ENCODE measurements around the gene BTNL2.

Gene BTNL2

GRCh38 chr6:32353348-32353747 is 53.6 kb downstream of the BTNL2 start:
- H3K9ac ChIP-seq (ENCODE audit: low read depth, low read length): no peak overlapping the region
- TF ChIP-seq EZH2 (IDR thresholded peaks at IDR 0.05; ENCODE audit: borderline replicate concordance, low read depth, low read length, severe bottlenecking) (no peak), CTCF (IDR thresholded peaks at IDR 0.05; ENCODE audit: borderline replicate concordance, extremely low read depth, low read length, poor library complexity, severe bottlenecking) (no peak)
- no peaks in the 10 kb centered on the region for H4K20me1 ChIP-seq (ENCODE audit: insufficient read depth, low read length)
- H3K4me3 ChIP-seq (ENCODE audit: low read depth in 1 of 2, low read length in 2 of 2): no peak overlapping the region
- no peaks in the 10 kb centered on the region for H3K79me2 ChIP-seq (ENCODE audit: insufficient read depth, low read length)
- H3K36me3 ChIP-seq (ENCODE audit: insufficient read depth, low read length): no peaks in the 10 kb centered on the region
- H3K27ac ChIP-seq (ENCODE audit: low read length): no peak overlapping the region
- no peaks in the 10 kb centered on the region for H3K9me3 ChIP-seq (ENCODE audit: insufficient read depth, low read length, severe bottlenecking)
- DNase-seq (no peak), ATAC-seq (ENCODE audit: insufficient read depth, low read depth) (no peak)
- H3K4me1 ChIP-seq (ENCODE audit: insufficient read depth, low read length): no peaks in the 10 kb centered on the region
- H3K4me2 ChIP-seq (ENCODE audit: insufficient read depth, low read length): no peak overlapping the region
- H2AFZ ChIP-seq (ENCODE audit: low read depth, low read length): no peak overlapping the region
- peaks cover 29% of the 10 kb centered on the region for H3K27me3 ChIP-seq (ENCODE audit: insufficient read depth, low read length, poor library complexity)
